Smooth muscle cell (in vitro differentiated cells): ENCODE results near the gene COX7A2L. TPM values are rescaled to one million over a fixed set of nuclear protein-coding genes. Genes with fewer than 3 reads are reported as not detected.

Experiments
- DNase-seq: peaks from one replicate; lab custom pipeline; 2025; ENCODE audit not compliant: unreplicated experiment; lab: John Stamatoyannopoulos, UW
- H2AFZ ChIP-seq: fragments of 200-600 bp; sonication (generic); 2 replicates; pipeline ENCODE4 v1.6.0; 2016; ENCODE audit warnings: antibody characterized with exemption, low read depth, mild to moderate bottlenecking
- H3F3A ChIP-seq: fragments of 200-600 bp; sonication (generic); 2 replicates; pipeline ENCODE4 v1.6.0; 2017; ENCODE audit warnings: antibody characterized with exemption, low read depth
- H3K27ac ChIP-seq: fragments of 200-600 bp; sonication (generic); 2 replicates; pipeline ENCODE4 v1.5.1; 2016; ENCODE audit warnings: low read depth, mild to moderate bottlenecking
- H3K27me3 ChIP-seq: fragments of 200-600 bp; sonication (generic); 2 replicates; pipeline ENCODE4 v1.6.1; 2016; ENCODE audit warnings: low read depth, mild to moderate bottlenecking
- H3K36me3 ChIP-seq: fragments of 200-600 bp; sonication (generic); 2 replicates; pipeline ENCODE4 v1.5.1; 2016; ENCODE audit warnings: low read depth
- H3K4me1 ChIP-seq: fragments of 200-600 bp; sonication (generic); 2 replicates; pipeline ENCODE4 v1.5.1; 2016; ENCODE audit warnings: low read depth
- H3K4me2 ChIP-seq: fragments of 200-600 bp; sonication (generic); 2 replicates; pipeline ENCODE4 v1.6.0; 2016; ENCODE audit warnings: mild to moderate bottlenecking
- H3K4me3 ChIP-seq: fragments of 200-600 bp; sonication (generic); 2 replicates; pipeline ENCODE4 v1.5.1; 2016; ENCODE audit warnings: mild to moderate bottlenecking
- H3K79me2 ChIP-seq: fragments of 200-600 bp; sonication (generic); 2 replicates; pipeline ENCODE4 v1.6.0; 2016; ENCODE audit warnings: low read depth, mild to moderate bottlenecking
- H3K9ac ChIP-seq: fragments of 200-600 bp; sonication (generic); 2 replicates; pipeline ENCODE4 v1.6.0; 2016; ENCODE audit warnings: low read depth
- H3K9me3 ChIP-seq: fragments of 200-600 bp; sonication (generic); replicated peaks from 2 replicates; pipeline ENCODE4 v1.5.1; 2016; ENCODE audit warnings: low read depth
- H4K20me1 ChIP-seq: fragments of 200-600 bp; sonication (generic); 2 replicates; pipeline ENCODE4 v1.6.0; 2016; ENCODE audit warnings: low read depth
- WGBS: methylation state at CpG from one replicate; pipeline ENCODE4 v1.1.7; 2016; ENCODE audit warnings: low lambda C conversion rate; 5-methylcytosine and 5-hydroxymethylcytosine counted together
- polyA plus RNA-seq: library from polyadenylated mRNA; unstranded; fragments of >200 nt; fragmentation: Nextera tagmentation; extraction: Ambion mirVana; gene quantifications from 2 replicates; pipeline ENCODE4 v1.2.1, GENCODE V29; 2016
- total RNA-seq: library from RNA; depleted of rRNA; stranded (reverse); fragments of >200 nt; gene quantifications from 2 replicates; pipeline ENCODE4 v1.2.3, GENCODE V29; 2014
- TF ChIP-seq, protein P1 (sequence below): fragments of 200-600 bp; sonication (generic); IDR thresholded peaks from 2 replicates; pipeline ENCODE4 v1.5.1; 2017; ENCODE audit warnings: borderline replicate concordance, mild to moderate bottlenecking, antibody characterized with exemption; ENCODE audit not compliant: insufficient read depth, poor library complexity, severe bottlenecking

Gene COX7A2L
- total and polyA plus RNA-seq, 2 experiments from 2014 or later = 93.3 to 145 TPM

DNA sequence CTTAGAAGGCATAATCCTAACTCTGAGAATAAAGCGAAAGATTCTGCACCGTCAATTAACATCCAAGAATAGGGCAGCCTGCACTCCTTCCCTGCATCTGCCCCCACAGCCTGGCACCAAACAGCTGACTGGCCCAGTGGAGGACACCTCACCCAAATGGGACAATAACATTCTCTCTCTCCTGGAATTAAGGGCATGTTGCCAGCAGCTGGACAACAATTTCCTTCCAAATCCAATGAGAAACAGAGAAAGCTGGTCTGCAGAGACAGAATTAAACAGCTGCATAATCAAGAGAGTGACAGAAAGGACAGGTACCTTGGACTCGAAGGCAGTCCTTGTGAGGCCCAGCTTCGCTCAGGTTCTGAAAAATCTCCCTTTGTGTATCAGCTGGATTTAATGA, 15.0 kb downstream of the COX7A2L start:
- Histone ChIP-seq H4K20me1 (peaks cover 88% of the 10 kb centered on the region), H3K4me3 (no peak overlapping the region), H3K4me2 (no peak overlapping the region), H2AFZ (no peak overlapping the region), H3K27me3 (no peaks in the 10 kb centered on the region), H3K36me3 (peaks cover 6% of the 10 kb centered on the region), H3F3A (no peaks in the 10 kb centered on the region), H3K9me3 (no peaks in the 10 kb centered on the region), H3K9ac (no peak overlapping the region), H3K4me1 (peaks cover 4% of the 10 kb centered on the region), H3K79me2 (peaks cover 88% of the 10 kb centered on the region), H3K27ac (no peak overlapping the region)
- DNase-seq = no peak
- 99% methylated on average over 4 of the region's 4 CpGs for WGBS
- TF ChIP-seq, protein P1, sequence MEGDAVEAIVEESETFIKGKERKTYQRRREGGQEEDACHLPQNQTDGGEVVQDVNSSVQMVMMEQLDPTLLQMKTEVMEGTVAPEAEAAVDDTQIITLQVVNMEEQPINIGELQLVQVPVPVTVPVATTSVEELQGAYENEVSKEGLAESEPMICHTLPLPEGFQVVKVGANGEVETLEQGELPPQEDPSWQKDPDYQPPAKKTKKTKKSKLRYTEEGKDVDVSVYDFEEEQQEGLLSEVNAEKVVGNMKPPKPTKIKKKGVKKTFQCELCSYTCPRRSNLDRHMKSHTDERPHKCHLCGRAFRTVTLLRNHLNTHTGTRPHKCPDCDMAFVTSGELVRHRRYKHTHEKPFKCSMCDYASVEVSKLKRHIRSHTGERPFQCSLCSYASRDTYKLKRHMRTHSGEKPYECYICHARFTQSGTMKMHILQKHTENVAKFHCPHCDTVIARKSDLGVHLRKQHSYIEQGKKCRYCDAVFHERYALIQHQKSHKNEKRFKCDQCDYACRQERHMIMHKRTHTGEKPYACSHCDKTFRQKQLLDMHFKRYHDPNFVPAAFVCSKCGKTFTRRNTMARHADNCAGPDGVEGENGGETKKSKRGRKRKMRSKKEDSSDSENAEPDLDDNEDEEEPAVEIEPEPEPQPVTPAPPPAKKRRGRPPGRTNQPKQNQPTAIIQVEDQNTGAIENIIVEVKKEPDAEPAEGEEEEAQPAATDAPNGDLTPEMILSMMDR = no peak

DNA sequence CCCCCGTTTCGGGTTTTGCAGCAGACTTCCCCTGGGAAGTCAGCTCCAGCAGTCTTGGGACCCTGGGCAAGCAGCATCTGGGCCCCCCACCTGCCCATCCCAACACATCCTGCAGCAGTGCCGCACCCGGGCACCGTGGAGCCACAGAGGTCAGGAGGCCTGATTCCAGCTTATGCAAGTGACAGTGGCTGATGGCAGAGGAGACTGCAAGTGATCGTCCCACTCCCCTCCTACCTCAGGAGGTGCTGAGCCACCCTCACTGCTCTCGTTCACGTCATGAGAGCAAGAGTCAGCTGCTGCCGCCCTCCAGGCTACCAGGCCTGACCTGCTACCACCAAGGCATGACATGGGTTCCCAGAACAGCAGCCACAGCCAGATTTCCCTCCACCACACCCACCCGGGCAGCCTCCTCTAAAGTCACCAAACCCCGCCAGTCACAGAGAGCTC, 18.2 kb downstream of the COX7A2L start:
- no peak for DNase-seq
- H3K4me2 ChIP-seq = peak overlapping the region; percentile 49
- peak overlapping the region; percentile 77 for H3K27ac ChIP-seq
- no peaks in the 10 kb centered on the region for H3K36me3 ChIP-seq
- H3K4me1 ChIP-seq = peaks cover 4% of the 10 kb centered on the region
- WGBS = 78% methylated on average over 11 of the region's 11 CpGs
- peaks cover 61% of the 10 kb centered on the region for H3K79me2 ChIP-seq
- H3K27me3 ChIP-seq = no peaks in the 10 kb centered on the region
- TF ChIP-seq, protein P1 = no peak
- H3K9me3 ChIP-seq = no peaks in the 10 kb centered on the region
- no peak overlapping the region for H2AFZ ChIP-seq
- H3K9ac ChIP-seq = peak overlapping the region; percentile 14
- no peak overlapping the region for H3K4me3 ChIP-seq
- no peaks in the 10 kb centered on the region for H3F3A ChIP-seq
- H4K20me1 ChIP-seq = peaks cover 75% of the 10 kb centered on the region

DNA sequence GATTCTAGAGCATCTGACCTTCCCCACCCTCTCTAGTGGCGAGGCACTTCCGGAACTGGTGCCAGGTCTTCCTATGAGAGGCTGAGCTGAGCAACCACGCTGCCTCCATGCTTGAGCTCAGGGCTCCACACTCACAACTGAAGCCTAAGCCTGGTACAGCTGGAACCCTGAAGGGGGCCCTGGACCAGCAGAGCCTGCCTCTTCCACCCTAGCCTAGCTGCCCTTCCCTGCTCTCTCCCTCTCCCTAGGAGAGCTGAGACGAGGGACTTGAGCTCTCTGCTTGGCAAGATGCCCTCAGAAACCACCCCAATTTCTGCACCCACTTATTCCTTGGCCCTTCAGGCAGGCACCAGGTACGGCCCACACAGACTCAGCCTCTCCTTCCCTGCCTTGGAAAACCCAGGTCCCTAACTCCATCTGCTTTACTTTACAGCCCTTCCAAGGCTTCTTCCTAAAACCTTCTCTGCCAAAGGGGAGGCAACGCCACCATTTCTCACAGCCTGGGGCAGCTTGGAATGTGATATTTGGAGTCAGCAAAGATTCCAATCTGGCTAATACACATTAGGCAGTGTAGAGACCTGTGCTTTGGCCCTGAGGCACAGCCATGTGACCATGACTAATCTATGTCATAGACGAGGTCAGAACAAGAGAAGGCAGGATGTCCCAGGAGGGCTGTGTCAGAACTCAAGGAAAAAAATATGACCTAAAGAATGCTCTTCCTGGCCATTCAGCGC, 18.8 kb downstream of the COX7A2L start:
- H3K4me1 ChIP-seq = peaks cover 4% of the 10 kb centered on the region
- DNase-seq = no peak
- no peak overlapping the region for H2AFZ ChIP-seq
- H3K9me3 ChIP-seq = no peaks in the 10 kb centered on the region
- H3K4me3 ChIP-seq = no peak overlapping the region
- no peaks in the 10 kb centered on the region for H3K36me3 ChIP-seq
- H4K20me1 ChIP-seq = peaks cover 69% of the 10 kb centered on the region
- 75% methylated on average over 8 of the region's 8 CpGs for WGBS
- H3K27ac ChIP-seq = peak overlapping the region; percentile 77
- H3K4me2 ChIP-seq = peak overlapping the region; percentile 49
- TF ChIP-seq, protein P1 = no peak
- peaks cover 55% of the 10 kb centered on the region for H3K79me2 ChIP-seq
- peak overlapping the region; percentile 14 for H3K9ac ChIP-seq
- no peaks in the 10 kb centered on the region for H3K27me3 ChIP-seq
- H3F3A ChIP-seq = no peaks in the 10 kb centered on the region
